NCI-H226 (cell line): Measurements from ENCODE around the gene ADGRV1.

Experiments
- DNase-seq: peaks from one replicate; pipeline ENCODE4 v3.0.0-alpha.2; 2015

The ADGRV1 gene

GRCh38 chr5:91122651-91123050 is 564.1 kb downstream of the ADGRV1 start:
- DNase-seq = no peak

DNA sequence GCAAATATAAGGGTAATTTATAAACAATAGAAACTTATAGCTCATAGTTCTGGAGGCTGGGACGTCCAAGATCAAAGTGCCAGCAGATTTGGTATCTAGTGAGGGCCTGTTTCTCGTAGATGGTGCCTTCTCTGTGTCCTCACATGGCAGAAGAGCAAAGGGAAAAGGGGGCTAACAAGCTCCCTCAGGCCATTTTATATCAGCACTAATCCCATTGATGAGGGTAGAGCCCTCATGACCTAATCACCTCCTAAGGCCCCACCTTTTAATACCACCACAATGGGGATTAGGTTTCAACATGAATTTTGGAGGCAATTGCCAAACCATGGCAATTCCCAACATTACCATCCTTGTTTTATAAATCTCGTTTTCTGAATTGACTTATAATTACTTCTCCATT is 564.7 kb downstream of the ADGRV1 start:
- DNase-seq = no peak

DNA sequence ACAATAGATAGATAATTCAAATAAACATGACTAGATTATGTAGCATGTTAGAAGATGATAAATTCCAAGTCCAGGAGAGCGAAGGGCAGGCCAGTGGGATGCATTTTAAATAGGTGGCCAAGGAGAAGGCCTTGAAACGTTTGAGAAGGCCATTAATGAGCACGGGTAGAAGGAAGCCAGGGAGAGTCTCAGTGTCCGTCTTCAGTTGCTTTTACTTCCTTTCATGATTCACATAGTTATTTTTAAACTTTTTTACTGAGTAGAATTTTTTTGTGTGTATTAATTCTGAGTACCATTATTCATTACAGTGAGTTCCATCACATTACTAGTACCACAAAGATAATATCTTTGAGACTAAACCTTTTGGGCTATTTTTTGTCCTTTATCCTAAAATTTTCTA is 565.3 kb downstream of the ADGRV1 start:
- DNase-seq = no peak

- no peak for DNase-seq
Measured at GRCh38 chr5:91125916-91126315, 567.3 kb downstream of the ADGRV1 start.

GRCh38 chr5:91126448-91126847 is 567.9 kb downstream of the ADGRV1 start:
- peak; percentile 36 for DNase-seq

DNA sequence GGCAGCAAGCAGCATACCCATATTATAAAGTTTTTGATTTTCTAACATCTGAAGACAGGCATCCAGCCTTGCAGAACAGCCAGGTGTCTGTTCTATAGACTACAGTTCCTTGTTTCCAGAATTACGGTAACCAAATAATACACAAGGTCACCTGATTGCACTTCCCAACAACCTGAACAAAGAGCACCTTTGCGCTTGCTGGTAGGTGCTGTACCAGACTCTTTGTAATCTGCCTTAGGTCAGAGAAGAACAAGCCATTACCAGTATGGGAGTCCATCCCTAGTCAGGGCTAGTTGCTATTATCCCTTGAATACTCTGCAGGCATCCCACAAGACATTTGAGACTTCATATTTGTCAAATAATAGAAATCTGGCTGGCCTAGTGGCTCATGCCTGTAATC is 568.3 kb downstream of the ADGRV1 start:
- no peak for DNase-seq

GRCh38 chr5:91127456-91128081 is 569.0 kb downstream of the ADGRV1 start:
- no peak for DNase-seq

- no peak for DNase-seq
Measured at GRCh38 chr5:91128604-91129003, 570.0 kb downstream of the ADGRV1 start.

DNA sequence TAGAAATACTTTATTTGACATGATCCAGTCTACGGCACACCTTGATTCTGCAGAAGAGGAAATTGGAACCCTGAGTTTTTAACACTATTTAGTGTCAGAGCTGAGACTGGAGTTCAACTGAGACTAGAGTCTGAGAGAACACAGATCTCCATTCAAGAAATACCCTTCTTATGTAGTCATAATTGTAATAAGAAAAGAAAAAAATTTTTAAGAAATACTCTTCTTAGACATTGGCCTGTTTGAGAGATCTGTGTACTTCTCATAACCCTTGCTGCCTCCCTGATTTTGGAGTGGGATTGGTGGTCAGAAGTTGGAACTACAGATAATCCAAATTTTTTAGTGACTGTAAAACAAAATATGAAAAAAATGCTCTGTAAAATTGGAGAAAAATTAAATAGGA is 571.2 kb downstream of the ADGRV1 start:
- no peak for DNase-seq

DNA sequence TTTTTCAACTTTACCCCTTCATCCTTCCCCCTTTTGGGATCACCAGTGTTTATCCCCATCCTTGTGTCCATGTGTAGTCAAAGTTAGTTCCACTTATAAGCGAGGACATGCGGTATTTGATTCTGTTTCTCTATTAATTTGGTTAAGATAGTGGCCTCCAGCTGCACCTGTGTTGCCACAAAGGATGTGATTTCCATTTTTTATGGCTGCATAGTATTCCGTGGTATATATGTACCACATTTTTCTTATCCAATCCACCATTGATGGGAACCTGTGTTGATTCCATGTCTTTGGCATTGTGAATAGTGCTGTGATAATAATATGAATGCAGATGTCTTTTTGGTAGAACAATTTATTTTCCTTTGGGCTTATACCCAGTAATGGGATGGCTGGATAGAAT is 572.2 kb downstream of the ADGRV1 start:
- DNase-seq = no peak

- DNase-seq = no peak
Measured at GRCh38 chr5:91132550-91132949, 574.0 kb downstream of the ADGRV1 start.

DNA sequence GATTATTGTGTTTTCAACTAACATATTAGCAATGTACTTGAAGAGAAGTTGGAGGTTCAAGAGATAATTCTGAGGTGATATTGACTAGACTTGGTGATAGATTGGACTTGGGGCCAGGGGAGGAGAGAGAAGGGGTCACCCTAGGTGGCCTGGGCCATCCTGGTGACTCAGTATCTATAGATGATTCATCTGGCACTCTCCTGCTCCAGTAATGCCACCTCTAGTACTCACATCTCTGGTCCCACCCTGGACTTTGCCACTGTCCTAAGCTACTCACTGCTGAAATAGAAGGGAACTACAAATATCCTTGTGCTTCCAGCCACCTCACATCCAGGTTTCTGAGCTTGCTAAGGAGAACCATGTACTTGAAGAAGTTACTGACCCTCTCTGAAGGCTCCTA is 574.6 kb downstream of the ADGRV1 start:
- no peak for DNase-seq

DNA sequence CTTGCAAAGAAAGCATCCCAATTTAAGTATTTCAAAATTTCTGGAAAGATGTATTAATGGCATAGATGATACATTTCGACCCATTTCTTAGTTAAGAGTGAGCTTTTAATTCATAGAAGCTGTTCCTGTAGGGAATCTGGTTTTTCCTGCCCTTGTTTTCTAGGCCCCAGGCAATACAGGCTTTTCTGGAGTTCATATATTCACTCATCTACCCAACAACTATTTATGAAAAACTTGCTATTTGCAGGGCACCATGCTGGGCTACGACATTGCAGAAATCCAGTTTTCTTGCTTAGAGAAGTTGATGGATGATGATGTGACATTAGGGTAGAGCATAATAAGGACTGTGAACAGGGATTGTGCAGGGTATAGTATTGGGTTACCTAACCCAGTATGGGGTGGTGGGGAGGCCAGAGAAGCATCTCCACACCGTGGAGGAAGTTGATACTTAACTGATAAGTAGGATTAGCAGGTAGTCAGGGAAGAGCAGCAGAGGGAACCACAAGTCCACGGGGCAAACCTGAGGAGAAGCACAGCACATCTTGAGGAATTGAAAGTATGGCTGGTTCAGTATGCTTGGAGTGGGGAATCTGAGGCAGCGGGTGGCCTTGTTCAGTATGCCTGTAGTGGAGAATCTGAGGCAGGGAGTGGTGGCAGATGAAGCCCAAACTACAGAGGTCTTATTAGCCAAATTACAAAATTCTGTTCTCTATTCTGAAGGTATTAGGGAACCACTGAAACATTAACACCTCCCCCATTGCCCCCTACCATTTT is 577.1 kb downstream of the ADGRV1 start:
- DNase-seq = no peak

- peak; percentile 52 for DNase-seq
Measured at GRCh38 chr5:91136271-91136670, 577.7 kb downstream of the ADGRV1 start.

GRCh38 chr5:91137647-91138046 is 579.0 kb downstream of the ADGRV1 start:
- DNase-seq = no peak

DNA sequence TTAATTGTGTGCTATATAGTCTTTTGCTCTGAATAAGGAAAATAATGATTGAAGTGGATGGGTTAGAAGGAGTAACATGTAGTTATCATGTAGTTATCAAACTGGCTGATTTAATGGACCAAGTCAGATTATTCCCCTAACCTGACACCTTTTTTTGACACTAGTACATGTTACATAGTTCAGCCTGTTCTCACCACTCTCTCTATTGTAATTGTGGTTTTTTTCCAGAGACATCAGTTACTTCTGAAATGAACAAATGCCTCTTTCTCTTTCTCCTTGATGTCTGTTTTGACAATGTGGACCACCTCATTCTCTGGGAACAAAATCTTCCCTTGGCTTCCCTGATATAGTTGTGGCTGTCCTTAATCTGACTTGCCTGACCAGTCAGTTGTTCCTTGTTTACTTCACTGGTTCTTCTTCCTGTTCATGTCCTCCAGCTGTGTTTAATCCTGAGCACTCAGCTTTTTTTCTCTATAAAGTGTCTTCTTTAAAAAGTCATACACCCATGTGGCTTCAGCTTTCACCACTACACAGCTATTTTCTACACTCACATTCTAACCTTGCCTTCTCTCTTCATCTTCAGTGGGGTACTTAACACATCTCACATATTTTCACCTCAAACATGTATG is 581.1 kb downstream of the ADGRV1 start:
- DNase-seq = no peak

DNA sequence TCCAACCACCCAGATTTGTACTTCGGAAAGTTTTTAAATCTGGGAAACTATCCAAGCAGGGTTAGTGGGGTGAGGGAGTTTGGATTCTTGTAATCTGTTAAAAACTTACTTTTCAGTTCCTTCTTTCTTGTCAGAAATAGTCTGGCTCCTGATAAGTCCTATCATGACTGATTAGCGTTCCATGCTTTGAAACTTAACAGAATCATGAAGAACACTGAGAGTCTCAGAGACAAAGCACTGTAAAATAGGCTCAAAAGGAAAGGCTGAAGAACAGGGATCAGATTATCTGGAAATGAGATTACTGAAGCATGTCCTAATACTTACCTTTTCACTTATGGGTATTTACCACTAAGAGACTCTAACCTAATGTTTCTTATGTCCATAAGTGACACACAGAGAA is 582.1 kb downstream of the ADGRV1 start:
- no peak for DNase-seq

GRCh38 chr5:91141642-91142041 is 583.0 kb downstream of the ADGRV1 start:
- DNase-seq = no peak

DNA sequence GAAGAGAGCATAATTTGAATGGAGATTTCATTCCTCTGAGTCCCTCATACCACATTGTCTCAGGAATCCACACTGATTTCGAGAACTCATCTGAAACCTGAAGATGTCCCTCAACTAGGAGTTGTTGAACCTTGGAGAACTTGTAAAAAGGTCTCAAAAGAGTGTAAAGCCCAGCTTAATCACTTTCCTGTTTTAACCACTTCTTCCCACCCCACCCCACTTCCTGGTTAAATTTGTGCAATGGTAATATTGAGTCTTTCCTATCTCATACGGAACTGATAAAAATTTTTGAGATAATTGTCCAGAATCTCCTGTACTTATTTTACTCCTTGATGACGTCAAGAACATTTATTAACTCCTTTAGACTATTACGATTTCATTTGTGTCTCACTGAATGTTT is 583.8 kb downstream of the ADGRV1 start:
- DNase-seq = no peak

- no peak for DNase-seq
Measured at GRCh38 chr5:91142819-91143218, 584.2 kb downstream of the ADGRV1 start.

GRCh38 chr5:91143840-91144239 is 585.2 kb downstream of the ADGRV1 start:
- DNase-seq = no peak

DNA sequence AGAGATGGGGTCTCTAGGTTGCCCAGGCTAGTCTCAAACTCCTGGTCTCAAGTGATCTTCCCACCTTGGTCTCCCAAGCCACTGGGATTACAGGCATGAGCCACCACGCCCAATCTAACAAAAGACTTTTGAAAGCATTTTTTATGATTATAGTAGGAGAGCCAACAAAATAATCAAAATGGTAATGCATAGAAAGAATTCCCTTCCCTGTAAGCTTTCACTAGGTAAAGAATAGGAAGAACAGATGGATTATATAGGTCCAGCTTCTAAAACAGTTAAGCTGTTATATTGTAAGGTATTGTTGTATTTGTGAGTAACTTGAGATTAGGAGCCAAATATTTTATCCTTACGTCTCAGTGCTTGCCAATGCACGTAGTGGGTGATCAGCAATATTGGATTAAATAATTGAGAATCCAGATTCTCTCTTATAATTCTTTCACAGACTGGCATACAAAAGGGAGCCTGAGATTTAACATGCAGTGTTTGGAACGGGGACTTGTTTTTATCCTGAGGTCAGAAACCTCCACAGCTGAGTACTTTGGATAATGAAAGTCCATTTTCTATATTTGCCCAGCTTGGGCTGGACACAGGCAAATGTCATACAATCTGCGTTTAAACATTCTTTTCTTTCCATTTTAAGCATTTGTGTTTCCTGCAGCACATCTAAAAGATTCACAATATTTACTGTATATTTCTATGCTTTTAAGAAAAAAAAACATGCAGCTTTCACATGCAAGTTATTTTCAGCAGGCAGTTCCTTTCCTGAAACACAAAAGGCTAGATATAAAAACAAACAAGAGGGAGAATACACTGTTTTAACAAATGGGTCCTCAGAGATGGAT is 586.1 kb downstream of the ADGRV1 start:
- no peak for DNase-seq

- no peak for DNase-seq
Measured at GRCh38 chr5:91145333-91145620, 586.7 kb downstream of the ADGRV1 start.

- peak; percentile 58 for DNase-seq
Measured at GRCh38 chr5:91146230-91146629, 587.6 kb downstream of the ADGRV1 start.
